ENCODE measurements around the gene LRTM1.

LRTM1 gene

GRCh38 chr3:54928046-54928770 lies at the start of gene LRTM1:
Gene LRTM1 (minus strand): TSS chr3:54928059. CDS start chr3:54927911, 148 bp downstream.
- DNase-seq (ENCODE audit: low spot score): no peak

GRCh38 chr3:54977439-54977838 lies 49.6 kb upstream of the LRTM1 start:
- DNase-seq (ENCODE audit: low spot score): no peak

GRCh38 chr3:54970895-54971294 lies 43.0 kb upstream of the LRTM1 start:
- no peak for DNase-seq (ENCODE audit: low spot score)

GRCh38 chr3:54969652-54970051 lies 41.8 kb upstream of the LRTM1 start:
- DNase-seq (ENCODE audit: low spot score): no peak

GRCh38 chr3:54968546-54969172 lies 40.8 kb upstream of the LRTM1 start:
- DNase-seq (ENCODE audit: low spot score): no peak

- DNase-seq (ENCODE audit: low spot score): no peak
These were observed 39.9 kb upstream of the LRTM1 start for GRCh38 chr3:54967731-54968161.

GRCh38 chr3:54966979-54967378 lies 39.1 kb upstream of the LRTM1 start:
- DNase-seq (ENCODE audit: low spot score): no peak

GRCh38 chr3:54965746-54966145 lies 37.9 kb upstream of the LRTM1 start:
- no peak for DNase-seq (ENCODE audit: low spot score)

GRCh38 chr3:54964081-54964480 lies 36.2 kb upstream of the LRTM1 start:
- DNase-seq (ENCODE audit: low spot score): no peak

- no peak for DNase-seq (ENCODE audit: low spot score)
These were observed 35.8 kb upstream of the LRTM1 start for GRCh38 chr3:54963641-54964040.

- DNase-seq (ENCODE audit: low spot score): no peak
These were observed 34.3 kb upstream of the LRTM1 start for GRCh38 chr3:54962200-54962599.

- no peak for DNase-seq (ENCODE audit: low spot score)
These were observed 32.8 kb upstream of the LRTM1 start for GRCh38 chr3:54960701-54961100.

- no peak for DNase-seq (ENCODE audit: low spot score)
These were observed 32.2 kb upstream of the LRTM1 start for GRCh38 chr3:54960082-54960481.

GRCh38 chr3:54957711-54958110 lies 29.9 kb upstream of the LRTM1 start:
- DNase-seq (ENCODE audit: low spot score): no peak

GRCh38 chr3:54955941-54956340 lies 28.1 kb upstream of the LRTM1 start:
- DNase-seq (ENCODE audit: low spot score): no peak

- DNase-seq (ENCODE audit: low spot score): no peak
These were observed 27.6 kb upstream of the LRTM1 start for GRCh38 chr3:54955496-54955895.

- no peak for DNase-seq (ENCODE audit: low spot score)
These were observed 26.7 kb upstream of the LRTM1 start for GRCh38 chr3:54954521-54954920.

GRCh38 chr3:54954022-54954421 lies 26.2 kb upstream of the LRTM1 start:
- DNase-seq (ENCODE audit: low spot score): no peak

GRCh38 chr3:54951405-54951804 lies 23.5 kb upstream of the LRTM1 start:
- no peak for DNase-seq (ENCODE audit: low spot score)

- DNase-seq (ENCODE audit: low spot score): no peak
These were observed 22.6 kb upstream of the LRTM1 start for GRCh38 chr3:54950391-54951003.

- no peak for DNase-seq (ENCODE audit: low spot score)
These were observed 21.7 kb upstream of the LRTM1 start for GRCh38 chr3:54949491-54950044.

GRCh38 chr3:54941690-54942362 lies 14.0 kb upstream of the LRTM1 start:
- DNase-seq (ENCODE audit: low spot score): no peak

All from CD4-positive, alpha-beta T cell treated with Interleukin-2 at 100 ng/mL for 4 hours (primary cell).